ENCODE data around the gene VEGFB.
A peak's percentile ranks its signal among the peaks of the same experiment; 100 is the strongest.

DNA sequence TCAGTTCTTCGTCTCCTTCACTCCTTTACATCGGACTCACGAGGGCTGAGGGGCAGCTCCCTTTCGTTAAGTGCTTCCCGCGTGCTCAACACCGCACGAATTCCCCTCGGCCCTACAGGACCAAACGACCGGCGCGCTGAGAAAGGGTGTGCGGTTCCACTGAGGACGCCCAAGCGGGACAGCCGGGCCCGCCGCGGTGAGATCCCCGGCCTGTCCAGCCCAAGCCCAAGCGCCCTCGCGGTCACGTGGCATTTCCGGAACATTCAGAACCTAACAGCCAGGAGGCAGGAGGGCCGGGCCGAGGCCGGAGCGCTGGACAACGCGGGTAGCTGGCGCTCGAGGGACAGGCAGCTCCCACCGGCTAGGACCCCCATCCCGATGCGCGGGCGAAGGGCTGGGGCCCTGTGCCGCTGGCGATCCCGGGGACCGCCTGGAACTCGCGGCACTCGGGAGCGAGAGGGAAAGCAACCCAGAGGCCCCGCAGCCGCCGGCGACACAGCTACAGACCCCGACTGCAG is 49.1 kb upstream of the VEGFB start:
- peak; percentile 96 to 100 for TF ChIP-seq POLR2A (IDR thresholded peaks at IDR 0.05)
- TF ChIP-seq CTCF (IDR thresholded peaks at IDR 0.05) = peak in 4 of 6 experiments; percentile 41 to 68 (median 54)
